SK-N-SH (cell line): ENCODE results near the gene MBNL2. TPM values are rescaled to one million over a fixed set of nuclear protein-coding genes. Genes with fewer than 3 reads are reported as not detected.

Experiments
- CTCF ChIA-PET: fragments of 300-600, 350-600 bp; formaldehyde crosslinking; extraction: SDS; loops from one replicate; lab custom pipeline; 2021; lab: Yijun Ruan, JAX
- POLR2A ChIA-PET: fragments of 350-600 bp; sonication (Branson Sonifier 250); formaldehyde crosslinking; extraction: SDS; loops from one replicate; lab custom pipeline; 2020; ENCODE audit warnings: antibody characterized with exemption, inconsistent platforms; lab: Yijun Ruan, JAX
- DNase-seq: peaks from one replicate; pipeline ENCODE4 v3.0.0; 2012
- H2AFZ ChIP-seq: fragments of 200-600 bp; sonication (generic); 2 replicates; pipeline ENCODE4 v1.8.1; 2016; ENCODE audit warnings: antibody characterized with exemption, mild to moderate bottlenecking, low read depth
- H3F3A ChIP-seq: fragments of 200-600 bp; sonication (generic); replicated peaks from 2 replicates; pipeline ENCODE3; 2016; ENCODE audit warnings: antibody characterized with exemption, mild to moderate bottlenecking; ENCODE audit not compliant: insufficient read depth
- H3K27ac ChIP-seq, 2 experiments: fragments of 200-500 bp in 1 of 2; fragments of 200-600 bp in 1 of 2; sonication (Bioruptor generic) in 1 of 2; sonication (generic), shearing (Covaris generic) in 1 of 2; 2 replicates each; pipeline versions ENCODE4 v1.5.1 to v1.6.1; 2014 to 2016; ENCODE audit warnings: low read depth in 2 of 2, inconsistent platforms in 1 of 2, low read length in 1 of 2, mild to moderate bottlenecking in 1 of 2, mixed read lengths in 1 of 2
- H3K27me3 ChIP-seq: fragments of 200-600 bp; sonication (generic), shearing (Covaris generic); 2 replicates; pipeline ENCODE4 v1.6.1; 2016; ENCODE audit warnings: mixed run types; ENCODE audit not compliant: insufficient read depth
- H3K36me3 ChIP-seq, 2 experiments: fragments of 200-500 bp in 1 of 2; fragments of 200-600 bp in 1 of 2; sonication (Bioruptor generic) in 1 of 2; sonication (generic) in 1 of 2; replicated peaks in 1 of 2; 2 replicates each; pipeline versions ENCODE3 to v1.5.1; 2014 to 2016; ENCODE audit warnings: low read length in 1 of 2, mild to moderate bottlenecking in 1 of 2; ENCODE audit not compliant: insufficient read depth in 2 of 2, control insufficient read depth in 1 of 2
- H3K4me1 ChIP-seq, 2 experiments: fragments of 200-500 bp in 1 of 2; fragments of 200-600 bp in 1 of 2; sonication (Bioruptor generic) in 1 of 2; sonication (generic), shearing (Covaris generic) in 1 of 2; 2 replicates each; pipeline versions ENCODE4 v1.5.1 to v1.6.1; 2014 to 2016; ENCODE audit warnings: low read depth in 1 of 2, low read length in 1 of 2, mixed run types in 1 of 2; ENCODE audit not compliant: insufficient read depth in 2 of 2, control insufficient read depth in 1 of 2
- H3K4me2 ChIP-seq: fragments of 200-600 bp; sonication (generic), shearing (Covaris generic); 2 replicates; pipeline ENCODE4 v1.6.1; 2017; ENCODE audit warnings: mixed run types
- H3K4me3 ChIP-seq, 2 experiments: fragments of 200-500 bp in 1 of 2; fragments of 200-600 bp in 1 of 2; sonication (Bioruptor generic) in 1 of 2; sonication (generic), shearing (Covaris generic) in 1 of 2; 2 replicates each; pipeline versions ENCODE4 v1.5.1 to v1.8.1; 2014 to 2016; ENCODE audit warnings: low read depth in 2 of 2, inconsistent platforms in 1 of 2, low read length in 1 of 2, mild to moderate bottlenecking in 1 of 2, mixed read lengths in 1 of 2, moderate library complexity in 1 of 2
- H3K79me2 ChIP-seq: fragments of 200-600 bp; sonication (generic); 2 replicates; pipeline ENCODE4 v1.8.1; 2017; ENCODE audit warnings: mild to moderate bottlenecking; ENCODE audit not compliant: insufficient read depth
- H3K9ac ChIP-seq: fragments of 200-600 bp; sonication (generic); 2 replicates; pipeline ENCODE4 v1.6.1; 2017; ENCODE audit warnings: mixed run types
- H3K9me2 ChIP-seq: fragments of 200-600 bp; sonication (generic); 2 replicates; pipeline ENCODE4 v1.6.1; 2017; ENCODE audit warnings: mixed run types
- H3K9me3 ChIP-seq: fragments of 200-600 bp; sonication (generic); 2 replicates; pipeline ENCODE4 v1.6.1; 2017; ENCODE audit warnings: mixed run types, mild to moderate bottlenecking, moderate library complexity
- H4K20me1 ChIP-seq: fragments of 200-600 bp; sonication (generic); 2 replicates; pipeline ENCODE4 v1.6.1; 2017; ENCODE audit warnings: mild to moderate bottlenecking, mixed run types; ENCODE audit not compliant: insufficient read depth
- EP300 ChIP-seq, 2 experiments: IDR thresholded peaks; 2 replicates each; pipeline versions ENCODE4 v1.4.0 to v1.6.1; 2012; ENCODE audit warnings: borderline replicate concordance in 1 of 2, low read depth in 1 of 2, low read length in 1 of 2
- POLR2AphosphoS5 ChIP-seq: IDR thresholded peaks from 2 replicates; pipeline ENCODE4 v1.6.1; 2012; ENCODE audit warnings: low read depth, low read length
- RAD21 ChIP-seq: IDR thresholded peaks from 2 replicates; pipeline ENCODE4 v1.6.1; 2012; ENCODE audit warnings: mild to moderate bottlenecking, low read length
- RCOR1 ChIP-seq: fragments of 150-350 bp; IDR thresholded peaks from 2 replicates; pipeline ENCODE4 v1.6.1; 2017; ENCODE audit warnings: antibody characterized with exemption, low read length
- RFX5 ChIP-seq: IDR thresholded peaks from 2 replicates; pipeline ENCODE4 v1.6.1; 2012; ENCODE audit warnings: mild to moderate bottlenecking, improper control_type of control experiment, low read length
- YY1 ChIP-seq: IDR thresholded peaks from 2 replicates; pipeline ENCODE4 v1.4.0; 2012; ENCODE audit warnings: low read depth, mild to moderate bottlenecking
- WGBS: methylation state at CpG from one replicate; pipeline ENCODE4 v1.1.6; 2017; ENCODE audit warnings: low lambda C conversion rate; 5-methylcytosine and 5-hydroxymethylcytosine counted together
- polyA plus RNA-seq, 3 experiments: library from polyadenylated mRNA; depleted of rRNA; stranded (reverse); fragments of >200 nt; gene quantifications; 2 replicates each; pipeline ENCODE4 v1.2.3, GENCODE V29; 2012
- TF ChIP-seq, protein P1 (sequence below): IDR thresholded peaks from 2 replicates; pipeline ENCODE4; 2012
- TF ChIP-seq, protein P2 (sequence below): IDR thresholded peaks from 2 replicates; pipeline ENCODE4 v1.4.0; 2012; ENCODE audit warnings: low read depth, borderline replicate concordance

The MBNL2 gene
- polyA plus RNA-seq, 1 of the 3 experiments (the other 2 are of a cell fraction) = 24.5 TPM

DNA sequence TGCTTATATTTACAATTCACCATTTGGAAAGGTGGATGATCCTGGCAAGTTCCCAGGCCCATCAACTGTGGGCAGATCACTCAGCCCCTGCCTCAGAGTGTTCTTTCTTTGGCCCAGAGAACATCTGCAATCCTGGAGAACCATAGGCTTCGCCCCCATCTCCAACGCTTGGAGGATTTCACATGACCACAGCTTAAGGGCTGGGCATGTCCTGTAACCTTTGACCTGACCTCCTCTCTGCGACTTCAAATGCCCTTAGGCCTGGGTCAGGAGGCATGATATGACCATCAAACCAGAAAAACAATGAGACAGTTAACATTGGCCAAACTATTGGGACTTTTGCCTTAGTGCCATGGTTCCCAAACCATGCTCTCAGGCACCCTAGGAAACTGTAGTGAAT is 7.2 kb upstream of the MBNL2 start:
- POLR2A ChIA-PET = interaction anchor here (0.8 kb wide), 1 partner anchor 9 kb away, joined by 3 read pairs; no protein-coding TSS in a partner anchor
- Histone ChIP-seq H3K27ac (no peak overlapping the region), H3F3A (peaks cover 4% of the 10 kb centered on the region), H4K20me1 (no peaks in the 10 kb centered on the region), H3K9ac (no peak overlapping the region), H3K9me2 (no peaks in the 10 kb centered on the region), H3K36me3 (no peaks in the 10 kb centered on the region), H3K4me3 (no peak overlapping the region), H3K4me1 (no peaks in the 10 kb centered on the region; a peak in 2 of 4 replicates), H3K27me3 (no peaks in the 10 kb centered on the region), H3K79me2 (no peaks in the 10 kb centered on the region), H2AFZ (no peak overlapping the region), H3K9me3 (no peaks in the 10 kb centered on the region), H3K4me2 (no peak overlapping the region)
- no peak for DNase-seq
- TF ChIP-seq POLR2AphosphoS5 (no peak), RCOR1 (no peak), RFX5 (no peak)
- TF ChIP-seq, protein P1, sequence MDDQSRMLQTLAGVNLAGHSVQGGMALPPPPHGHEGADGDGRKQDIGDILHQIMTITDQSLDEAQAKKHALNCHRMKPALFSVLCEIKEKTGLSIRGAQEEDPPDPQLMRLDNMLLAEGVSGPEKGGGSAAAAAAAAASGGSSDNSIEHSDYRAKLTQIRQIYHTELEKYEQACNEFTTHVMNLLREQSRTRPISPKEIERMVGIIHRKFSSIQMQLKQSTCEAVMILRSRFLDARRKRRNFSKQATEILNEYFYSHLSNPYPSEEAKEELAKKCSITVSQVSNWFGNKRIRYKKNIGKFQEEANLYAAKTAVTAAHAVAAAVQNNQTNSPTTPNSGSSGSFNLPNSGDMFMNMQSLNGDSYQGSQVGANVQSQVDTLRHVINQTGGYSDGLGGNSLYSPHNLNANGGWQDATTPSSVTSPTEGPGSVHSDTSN = no peak
- TF ChIP-seq, protein P2, sequence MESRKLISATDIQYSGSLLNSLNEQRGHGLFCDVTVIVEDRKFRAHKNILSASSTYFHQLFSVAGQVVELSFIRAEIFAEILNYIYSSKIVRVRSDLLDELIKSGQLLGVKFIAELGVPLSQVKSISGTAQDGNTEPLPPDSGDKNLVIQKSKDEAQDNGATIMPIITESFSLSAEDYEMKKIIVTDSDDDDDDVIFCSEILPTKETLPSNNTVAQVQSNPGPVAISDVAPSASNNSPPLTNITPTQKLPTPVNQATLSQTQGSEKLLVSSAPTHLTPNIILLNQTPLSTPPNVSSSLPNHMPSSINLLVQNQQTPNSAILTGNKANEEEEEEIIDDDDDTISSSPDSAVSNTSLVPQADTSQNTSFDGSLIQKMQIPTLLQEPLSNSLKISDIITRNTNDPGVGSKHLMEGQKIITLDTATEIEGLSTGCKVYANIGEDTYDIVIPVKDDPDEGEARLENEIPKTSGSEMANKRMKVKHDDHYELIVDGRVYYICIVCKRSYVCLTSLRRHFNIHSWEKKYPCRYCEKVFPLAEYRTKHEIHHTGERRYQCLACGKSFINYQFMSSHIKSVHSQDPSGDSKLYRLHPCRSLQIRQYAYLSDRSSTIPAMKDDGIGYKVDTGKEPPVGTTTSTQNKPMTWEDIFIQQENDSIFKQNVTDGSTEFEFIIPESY = no peak
- WGBS = 100% methylated on average over 2 of the region's 3 CpGs
- CTCF ChIA-PET = interaction anchor here (2.0 kb wide), 1 partner anchor 105 kb away, joined by 5 read pairs; no protein-coding TSS in a partner anchor

DNA sequence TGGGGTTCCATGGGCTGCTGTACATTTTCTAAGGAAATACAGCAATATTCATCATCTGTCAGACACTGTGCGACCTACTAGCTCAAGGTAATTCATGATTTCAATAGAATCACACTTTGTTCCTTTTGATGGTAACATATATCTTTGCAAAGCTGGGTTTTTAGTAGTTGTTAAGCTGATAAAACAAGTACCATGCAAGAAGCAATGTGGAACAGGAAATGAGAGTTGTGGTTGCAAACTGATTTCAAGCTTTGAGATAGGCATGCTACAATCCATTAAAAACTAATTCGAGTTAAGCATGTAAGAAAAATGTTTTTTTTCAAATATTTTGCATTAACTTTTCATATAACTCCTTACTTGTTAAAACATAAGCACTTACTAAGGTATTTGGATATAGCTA is 6.8 kb upstream of the MBNL2 start:
- TF ChIP-seq YY1 = no peak
- no peak for TF ChIP-seq EP300 (IDR thresholded peaks at IDR 0.05; ENCODE audit: borderline replicate concordance in 1 of 2, low read depth in 1 of 2, low read length in 1 of 2)
- no peak for TF ChIP-seq RAD21
- no peak for DNase-seq
- no peaks in the 10 kb centered on the region; a peak in 2 of 4 replicates for H3K4me1 ChIP-seq
- H3K79me2 ChIP-seq = no peaks in the 10 kb centered on the region
- no peak overlapping the region for H3K4me3 ChIP-seq
- ChIA-PET CTCF (interaction anchor here (2.0 kb wide), 1 partner anchor 105 kb away, joined by 5 read pairs; no protein-coding TSS in a partner anchor), POLR2A (interaction anchor here (0.8 kb wide), 1 partner anchor 9 kb away, joined by 3 read pairs; no protein-coding TSS in a partner anchor)
- no peaks in the 10 kb centered on the region for H3K9me3 ChIP-seq
- no peaks in the 10 kb centered on the region for H3K9me2 ChIP-seq
- H3K27ac ChIP-seq = no peak overlapping the region
- no peak overlapping the region for H3K9ac ChIP-seq
- H4K20me1 ChIP-seq = no peaks in the 10 kb centered on the region
- H2AFZ ChIP-seq = no peak overlapping the region
- peaks cover 4% of the 10 kb centered on the region for H3F3A ChIP-seq
- no peaks in the 10 kb centered on the region for H3K36me3 ChIP-seq
- 77% methylated on average over 2 of the region's 2 CpGs for WGBS
- no peaks in the 10 kb centered on the region for H3K27me3 ChIP-seq
- H3K4me2 ChIP-seq = no peak overlapping the region
